ENCODE data around the gene NLRP1.

Gene NLRP1

DNA sequence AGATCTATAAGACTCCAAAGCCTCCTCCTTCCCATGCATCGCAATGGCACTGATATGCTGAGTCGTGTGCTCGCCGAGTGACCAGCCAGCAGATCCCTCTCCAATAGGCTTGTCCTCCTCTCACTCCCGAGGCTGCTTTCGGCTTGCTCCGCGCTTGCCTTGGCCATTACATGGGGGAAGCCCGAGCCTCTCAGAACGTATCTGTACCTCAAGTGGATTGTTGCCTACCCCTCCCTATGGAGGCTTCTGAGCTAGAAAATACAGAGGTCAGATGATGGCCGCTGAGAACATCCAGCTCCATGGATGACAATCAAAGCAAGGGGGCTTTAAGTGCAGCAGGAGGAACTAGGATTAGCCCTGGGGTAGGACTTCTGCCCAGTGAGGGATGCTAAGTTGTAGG lies 7.7 kb upstream of the NLRP1 start:
- Histone ChIP-seq H3K27ac (no peak overlapping the region), H3K4me3 (no peak overlapping the region)
- no peak for TF ChIP-seq CTCF (IDR thresholded peaks at IDR 0.05)
- peak; percentile 17 for DNase-seq (ENCODE audit: low spot score)

DNA sequence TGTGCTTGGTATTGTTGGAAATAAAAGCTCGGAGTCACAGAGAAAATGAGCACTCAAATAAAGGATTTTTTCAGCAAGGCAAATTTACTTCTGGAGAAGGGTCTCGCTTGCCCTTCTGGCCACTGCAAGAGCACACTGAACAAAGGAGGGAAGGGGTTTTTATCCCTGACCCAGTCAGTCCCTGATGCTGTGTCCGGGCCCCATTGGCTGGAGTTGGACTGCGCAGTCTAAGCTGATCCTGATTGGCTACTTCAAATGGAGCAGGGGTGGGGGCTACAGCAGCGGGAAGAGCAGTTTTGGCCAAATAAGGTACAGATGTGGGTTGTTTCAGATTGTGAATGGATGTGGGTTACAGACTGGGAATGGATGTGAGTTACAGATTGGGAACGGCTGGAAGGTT lies 4.3 kb upstream of the NLRP1 start:
- Histone ChIP-seq H3K4me3 (no peak overlapping the region), H3K27ac (no peak overlapping the region)
- no peak for TF ChIP-seq CTCF (IDR thresholded peaks at IDR 0.05)
- no peak for DNase-seq (ENCODE audit: low spot score)

DNA sequence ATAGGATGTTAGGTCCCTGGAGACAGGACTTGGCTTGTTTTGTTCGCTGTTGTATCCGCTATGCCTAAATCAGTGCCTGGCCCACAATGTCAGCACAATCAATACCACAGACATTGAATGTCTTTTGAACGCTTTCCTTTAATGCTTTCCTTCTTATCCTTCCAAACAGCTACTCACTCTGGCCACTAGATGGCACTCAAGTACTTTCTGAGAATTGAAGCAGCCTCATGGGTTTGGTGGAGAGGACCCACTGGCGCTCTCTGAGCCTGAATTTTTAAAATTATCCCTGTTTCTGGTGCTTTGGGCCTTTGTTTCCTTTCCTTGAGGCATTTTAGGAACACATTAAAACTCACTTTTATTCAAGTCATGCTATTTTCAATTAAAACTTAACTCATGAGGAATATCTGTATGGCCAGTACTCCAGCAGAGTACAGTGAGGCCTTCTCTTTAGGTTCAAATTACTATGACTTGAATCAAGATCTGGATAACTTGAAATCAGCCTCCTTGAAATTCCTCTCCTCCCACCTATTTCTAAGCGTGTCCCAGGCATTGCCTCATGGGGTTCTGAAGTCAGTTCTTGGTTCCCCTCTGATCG lies 3.2 kb upstream of the NLRP1 start:
- no peak overlapping the region for H3K4me3 ChIP-seq
- H3K27ac ChIP-seq = no peak overlapping the region
- DNase-seq (ENCODE audit: low spot score) = no peak
- TF ChIP-seq CTCF (IDR thresholded peaks at IDR 0.05) = peak; percentile 81

DNA sequence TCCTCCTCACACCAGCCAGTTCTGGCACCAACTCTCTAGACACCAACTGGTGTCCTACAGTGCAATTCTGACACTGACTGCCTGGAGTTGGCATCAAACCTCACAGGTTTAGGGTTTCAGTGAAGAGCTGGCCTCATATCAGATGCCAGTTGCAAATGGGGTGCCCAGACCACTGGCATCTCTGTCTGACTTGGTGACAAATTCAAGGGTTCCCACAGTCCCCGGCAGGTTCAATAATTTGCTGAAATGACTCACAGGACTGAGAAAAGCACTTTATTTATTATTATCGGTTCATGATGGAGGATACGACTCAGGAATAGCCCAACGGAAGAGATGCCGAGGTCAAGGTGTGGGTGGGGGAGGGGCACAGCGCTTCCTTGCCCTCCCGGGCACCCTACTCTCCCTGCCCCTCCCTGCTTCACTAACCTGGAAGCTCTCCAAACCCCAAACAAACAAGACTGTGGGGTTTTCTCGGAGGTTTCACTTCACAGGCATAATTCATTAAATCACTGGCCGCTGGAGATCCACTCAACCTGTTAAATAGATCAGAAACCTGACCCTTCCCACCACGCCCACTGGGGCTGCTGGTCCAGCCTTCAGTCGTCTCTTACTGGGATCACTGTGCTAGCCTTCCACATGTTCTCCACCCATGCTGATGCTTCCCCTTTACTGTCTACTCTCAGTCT lies 1.7 kb upstream of the NLRP1 start:
- Histone ChIP-seq H3K4me3 (no peak overlapping the region), H3K27ac (peak overlapping the region; percentile 80 to 93)
- DNase-seq (ENCODE audit: low spot score) = no peak
- no peak for TF ChIP-seq CTCF (IDR thresholded peaks at IDR 0.05)

DNA sequence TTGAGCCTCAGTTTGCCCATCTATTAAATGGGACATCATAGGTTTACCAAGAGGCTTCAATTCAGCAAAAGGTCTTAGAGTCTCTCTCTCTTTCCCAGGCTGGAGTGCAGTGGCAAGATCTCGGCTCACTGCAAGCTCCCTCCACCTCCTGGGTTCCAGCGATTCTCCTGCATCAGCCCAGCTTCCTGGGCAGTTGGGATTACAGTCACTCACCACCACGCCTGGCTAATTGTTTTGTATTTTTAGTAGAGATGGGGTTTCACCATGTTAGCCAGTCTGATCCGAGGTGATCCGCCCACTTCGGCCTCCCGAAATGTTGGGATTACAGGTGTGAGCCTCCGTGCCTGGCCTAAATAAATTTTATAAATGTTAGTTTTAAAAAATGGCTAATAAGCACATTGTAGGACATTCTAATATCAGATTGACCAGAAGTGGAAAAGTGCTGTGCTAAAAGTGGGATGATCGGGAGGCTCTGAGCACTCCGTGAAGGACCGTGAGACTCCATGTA lies 1.0 kb upstream of the NLRP1 start:
- no peak overlapping the region for H3K4me3 ChIP-seq
- no peak for TF ChIP-seq CTCF (IDR thresholded peaks at IDR 0.05)
- H3K27ac ChIP-seq = peak overlapping the region; percentile 80 to 93
- DNase-seq (ENCODE audit: low spot score) = no peak

GRCh38 chr17:5583426-5584382 lies 605 bp downstream of the NLRP1 start:
- peak overlapping the region; percentile 74 for H3K4me3 ChIP-seq
- TF ChIP-seq CTCF (IDR thresholded peaks at IDR 0.05) = no peak
- DNase-seq (ENCODE audit: low spot score) = no peak
- peak overlapping the region; percentile 80 to 93 for H3K27ac ChIP-seq
